ENCODE results near the gene KCNQ5.

GRCh38 chr6:73045609-73046008 is 423.7 kb downstream of the KCNQ5 start:
- TF ChIP-seq CTCF (IDR thresholded peaks at IDR 0.05) (no peak), POLR2A (IDR thresholded peaks at IDR 0.05) (no peak)
